KMS-11 (cell line): ENCODE measurements around the gene IGFBP4.

Source experiments
- H2AFZ ChIP-seq: fragments of 200-600 bp; sonication (generic); 2 replicates; pipeline ENCODE4 v1.6.1; 2016; ENCODE audit warnings: antibody characterized with exemption, mixed run types, low read depth
- H3K27ac ChIP-seq: fragments of 200-600 bp; sonication (generic); 2 replicates; pipeline ENCODE4 v1.6.1; 2016; ENCODE audit warnings: mild to moderate bottlenecking, mixed run types
- H3K27me3 ChIP-seq: fragments of 200-600 bp; sonication (generic); 2 replicates; pipeline ENCODE4 v1.6.1; 2017; ENCODE audit warnings: mild to moderate bottlenecking, low read depth, mixed run types, moderate library complexity; ENCODE audit not compliant: insufficient read depth
- H3K36me3 ChIP-seq: fragments of 200-600 bp; sonication (generic); 2 replicates; pipeline ENCODE4 v1.6.1; 2017; ENCODE audit warnings: mild to moderate bottlenecking, mixed run types; ENCODE audit not compliant: insufficient read depth
- H3K4me1 ChIP-seq: fragments of 200-600 bp; sonication (generic); 2 replicates; pipeline ENCODE4 v1.6.1; 2016; ENCODE audit warnings: mild to moderate bottlenecking, low read depth, mixed run types; ENCODE audit not compliant: poor library complexity, severe bottlenecking
- H3K4me2 ChIP-seq: fragments of 200-600 bp; sonication (generic); 2 replicates; pipeline ENCODE4 v1.7.0; 2016; ENCODE audit warnings: mild to moderate bottlenecking, mixed run types
- H3K4me3 ChIP-seq: fragments of 200-600 bp; sonication (generic); IDR thresholded peaks from 2 replicates; pipeline ENCODE4 v1.6.1; 2017; ENCODE audit warnings: low read depth, low read length, mixed read lengths; ENCODE audit not compliant: insufficient read depth
- H3K79me2 ChIP-seq: fragments of 200-600 bp; sonication (generic); 2 replicates; pipeline ENCODE4 v1.6.1; 2016; ENCODE audit warnings: low read depth, mixed run types; ENCODE audit not compliant: insufficient read depth
- H3K9ac ChIP-seq: fragments of 200-600 bp; sonication (generic); 2 replicates; pipeline ENCODE4 v1.6.1; 2016; ENCODE audit warnings: mild to moderate bottlenecking, mixed run types
- H4K20me1 ChIP-seq: fragments of 200-600 bp; sonication (generic); 2 replicates; pipeline ENCODE4 v1.6.1; 2016; ENCODE audit warnings: mild to moderate bottlenecking, mixed run types; ENCODE audit not compliant: insufficient read depth
- CTCF ChIP-seq: fragments of 200-600 bp; sonication (generic); conservative IDR thresholded peaks from 2 replicates; pipeline ENCODE4 v1.6.1; 2017; ENCODE audit warnings: low read depth, mild to moderate bottlenecking, antibody characterized with exemption, low read length, moderate library complexity, mixed read lengths

IGFBP4 gene

GRCh38 chr17:40418428-40418706, 24.9 kb upstream of the IGFBP4 start:
- H4K20me1 ChIP-seq, result no peaks in the 10 kb centered on the region
- H3K4me2 ChIP-seq, result peak overlapping the region; percentile 87
- no peaks in the 10 kb centered on the region for H3K27me3 ChIP-seq
- peaks cover 9% of the 10 kb centered on the region; the same call in 1 of the 2 replicates for H3K36me3 ChIP-seq
- peaks cover 28% of the 10 kb centered on the region for H3K4me1 ChIP-seq
- H3K79me2 ChIP-seq, result peaks cover 27% of the 10 kb centered on the region
- TF ChIP-seq CTCF, result no peak
- peak overlapping the region; percentile 43; the same call in 1 of the 2 replicates for H3K27ac ChIP-seq
- peak overlapping the region; percentile 92 for H2AFZ ChIP-seq
- H3K9ac ChIP-seq, result peak overlapping the region; percentile 22; the same call in 1 of the 2 replicates
- peak overlapping the region; percentile 1 for H3K4me3 ChIP-seq

- H3K9ac ChIP-seq, result no peak overlapping the region
- H3K36me3 ChIP-seq, result peaks cover 4% of the 10 kb centered on the region; the same call in 1 of the 2 replicates
- peaks cover 24% of the 10 kb centered on the region for H3K4me1 ChIP-seq
- no peak overlapping the region for H3K4me2 ChIP-seq
- no peak for TF ChIP-seq CTCF
- H2AFZ ChIP-seq, result no peak overlapping the region
- no peaks in the 10 kb centered on the region for H4K20me1 ChIP-seq
- no peaks in the 10 kb centered on the region for H3K27me3 ChIP-seq
- H3K27ac ChIP-seq, result no peak overlapping the region
- H3K4me3 ChIP-seq, result no peak overlapping the region
- H3K79me2 ChIP-seq, result peaks cover 27% of the 10 kb centered on the region
Observed at GRCh38 chr17:40419559-40420331, 23.5 kb upstream of the IGFBP4 start.

GRCh38 chr17:40422990-40423633, 20.1 kb upstream of the IGFBP4 start:
- TF ChIP-seq CTCF, result no peak
- Histone ChIP-seq H2AFZ (no peak overlapping the region), H3K36me3 (no peaks in the 10 kb centered on the region), H3K27ac (no peak overlapping the region), H3K27me3 (no peaks in the 10 kb centered on the region), H3K4me2 (no peak overlapping the region), H4K20me1 (no peaks in the 10 kb centered on the region), H3K4me1 (peaks cover 16% of the 10 kb centered on the region), H3K79me2 (no peaks in the 10 kb centered on the region), H3K9ac (no peak overlapping the region), H3K4me3 (no peak overlapping the region)

GRCh38 chr17:40425741-40426140, 17.5 kb upstream of the IGFBP4 start:
- Histone ChIP-seq H3K36me3 (no peaks in the 10 kb centered on the region), H3K9ac (no peak overlapping the region), H4K20me1 (no peaks in the 10 kb centered on the region), H3K4me1 (peaks cover 12% of the 10 kb centered on the region), H3K4me3 (no peak overlapping the region), H3K27ac (no peak overlapping the region), H3K4me2 (no peak overlapping the region), H3K27me3 (no peaks in the 10 kb centered on the region), H3K79me2 (no peaks in the 10 kb centered on the region), H2AFZ (no peak overlapping the region)
- TF ChIP-seq CTCF, result no peak
